ENCODE data around the gene SCIMP.
"Not testable (repeated sequence)": the region's sequence is repeated elsewhere in the genome, so short reads cannot be mapped to it uniquely, and the experiment has no call there.

Gene SCIMP

GRCh38 chr17:5183410-5183793 lies 51.3 kb downstream of the SCIMP start:
- DNase-seq = no peak

- DNase-seq = no peak
These were observed 51.9 kb downstream of the SCIMP start for GRCh38 chr17:5182597-5183409.

- no peak for DNase-seq
These were observed 53.0 kb downstream of the SCIMP start for GRCh38 chr17:5181509-5182305.

DNA sequence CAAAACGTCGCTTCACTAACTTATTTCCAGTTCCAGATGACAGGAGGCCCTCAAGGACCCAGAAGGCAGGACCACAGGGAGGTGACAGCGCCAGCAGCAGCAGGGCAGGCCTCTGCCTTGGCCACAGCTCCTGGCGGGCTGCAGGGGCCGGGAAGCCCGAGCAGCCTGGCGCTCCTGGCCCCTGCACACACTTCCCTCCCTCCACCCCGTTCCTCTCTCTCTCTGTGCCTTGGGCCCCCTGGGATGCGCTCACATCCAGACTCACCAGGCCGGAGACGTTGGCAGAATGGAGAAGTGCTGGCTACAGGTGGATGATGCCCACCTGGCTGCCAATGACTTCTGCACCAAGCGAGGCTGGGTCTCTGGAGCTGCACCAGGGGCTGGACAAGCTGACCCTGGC lies 55.7 kb downstream of the SCIMP start:
- no peak for DNase-seq

GRCh38 chr17:5175027-5175426 lies 59.6 kb downstream of the SCIMP start:
- not testable (repeated sequence) for DNase-seq

GRCh38 chr17:5165791-5166564 lies 68.7 kb downstream of the SCIMP start:
- DNase-seq = not testable (repeated sequence)

DNA sequence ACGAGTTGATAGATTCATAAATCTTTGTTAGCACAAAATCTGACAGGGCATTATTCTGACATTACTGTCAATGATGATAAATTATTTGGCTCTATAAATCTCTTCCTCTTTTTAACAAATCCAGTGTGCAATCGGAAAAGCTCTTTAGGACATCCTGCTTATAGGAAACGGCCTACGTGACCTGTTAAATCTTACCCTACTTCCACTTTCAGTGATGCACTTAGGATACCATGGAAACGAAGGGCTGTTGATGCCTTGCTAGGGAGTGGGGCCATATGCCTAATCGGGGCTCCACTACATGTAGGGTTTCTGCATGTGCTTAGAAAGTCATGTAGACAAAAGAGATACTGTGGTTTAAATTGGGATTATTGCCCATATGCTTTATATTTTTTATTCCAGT lies 70.2 kb downstream of the SCIMP start:
- DNase-seq = no peak

- DNase-seq = not testable (repeated sequence)
These were observed 72.9 kb downstream of the SCIMP start for GRCh38 chr17:5161793-5162192.

DNA sequence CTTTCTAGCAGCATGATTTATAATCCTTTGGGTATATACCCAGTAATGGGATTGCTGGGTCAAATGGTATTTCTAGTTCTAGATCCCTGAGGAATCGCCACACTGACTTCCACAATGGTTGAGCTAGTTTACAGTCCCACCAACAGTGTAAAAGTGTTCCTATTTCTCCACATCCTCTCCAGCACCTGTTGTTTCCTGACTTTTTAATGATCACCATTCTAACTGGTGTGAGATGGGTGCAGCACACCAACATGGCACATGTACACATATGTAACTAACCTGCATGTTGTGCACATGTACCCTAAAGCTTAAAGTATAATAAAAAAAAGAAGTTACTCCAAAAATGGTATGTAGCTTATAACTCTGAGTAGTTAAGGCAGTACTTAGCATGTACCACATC lies 74.0 kb downstream of the SCIMP start:
- DNase-seq = not testable (repeated sequence)
